AG10803 (cell line): Measurements from ENCODE around the gene PSMB8.
A peak's percentile ranks its signal among the peaks of the same experiment; 100 is the strongest.

Experiments
- DNase-seq: peaks from one replicate; pipeline ENCODE4 v3.0.0; 2010; ENCODE audit warnings: low read depth
- H3K4me3 ChIP-seq: 2 replicates; pipeline ENCODE4 v1.5.1; 2011; ENCODE audit warnings: mild to moderate bottlenecking, low read length, control low read depth
- TF ChIP-seq, protein P1 (sequence below): conservative IDR thresholded peaks from 2 replicates; pipeline ENCODE4 v1.5.1; 2011; ENCODE audit warnings: mild to moderate bottlenecking, low read length, control low read depth, inconsistent platforms

The PSMB8 gene

DNA sequence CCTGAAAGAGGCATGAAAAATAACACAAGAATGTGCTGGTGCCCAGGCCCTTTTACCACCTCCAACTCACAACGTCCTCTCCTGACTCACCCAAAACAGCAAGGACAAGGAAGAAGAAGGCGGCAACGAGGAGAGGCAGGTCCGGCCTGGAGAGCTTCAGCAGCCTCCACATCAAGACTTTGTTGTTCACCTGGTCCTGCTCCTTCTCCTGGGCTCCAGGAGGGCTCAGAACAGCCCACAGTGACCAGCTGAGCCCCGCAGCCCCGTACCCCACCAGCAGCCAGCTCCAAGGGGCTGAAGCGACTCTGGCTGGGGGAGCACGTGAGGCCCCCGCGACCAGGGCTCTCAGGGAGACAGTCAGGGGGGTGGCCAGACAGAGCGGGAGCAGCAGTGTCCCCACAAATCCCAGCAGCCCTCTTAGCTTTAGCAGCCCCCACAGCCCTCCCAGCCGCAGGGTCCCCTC, 6.2 kb downstream of the PSMB8 start:
- peak overlapping the region; percentile 94 for H3K4me3 ChIP-seq
- DNase-seq, result no peak
- TF ChIP-seq, protein P1, sequence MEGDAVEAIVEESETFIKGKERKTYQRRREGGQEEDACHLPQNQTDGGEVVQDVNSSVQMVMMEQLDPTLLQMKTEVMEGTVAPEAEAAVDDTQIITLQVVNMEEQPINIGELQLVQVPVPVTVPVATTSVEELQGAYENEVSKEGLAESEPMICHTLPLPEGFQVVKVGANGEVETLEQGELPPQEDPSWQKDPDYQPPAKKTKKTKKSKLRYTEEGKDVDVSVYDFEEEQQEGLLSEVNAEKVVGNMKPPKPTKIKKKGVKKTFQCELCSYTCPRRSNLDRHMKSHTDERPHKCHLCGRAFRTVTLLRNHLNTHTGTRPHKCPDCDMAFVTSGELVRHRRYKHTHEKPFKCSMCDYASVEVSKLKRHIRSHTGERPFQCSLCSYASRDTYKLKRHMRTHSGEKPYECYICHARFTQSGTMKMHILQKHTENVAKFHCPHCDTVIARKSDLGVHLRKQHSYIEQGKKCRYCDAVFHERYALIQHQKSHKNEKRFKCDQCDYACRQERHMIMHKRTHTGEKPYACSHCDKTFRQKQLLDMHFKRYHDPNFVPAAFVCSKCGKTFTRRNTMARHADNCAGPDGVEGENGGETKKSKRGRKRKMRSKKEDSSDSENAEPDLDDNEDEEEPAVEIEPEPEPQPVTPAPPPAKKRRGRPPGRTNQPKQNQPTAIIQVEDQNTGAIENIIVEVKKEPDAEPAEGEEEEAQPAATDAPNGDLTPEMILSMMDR, result no peak

DNA sequence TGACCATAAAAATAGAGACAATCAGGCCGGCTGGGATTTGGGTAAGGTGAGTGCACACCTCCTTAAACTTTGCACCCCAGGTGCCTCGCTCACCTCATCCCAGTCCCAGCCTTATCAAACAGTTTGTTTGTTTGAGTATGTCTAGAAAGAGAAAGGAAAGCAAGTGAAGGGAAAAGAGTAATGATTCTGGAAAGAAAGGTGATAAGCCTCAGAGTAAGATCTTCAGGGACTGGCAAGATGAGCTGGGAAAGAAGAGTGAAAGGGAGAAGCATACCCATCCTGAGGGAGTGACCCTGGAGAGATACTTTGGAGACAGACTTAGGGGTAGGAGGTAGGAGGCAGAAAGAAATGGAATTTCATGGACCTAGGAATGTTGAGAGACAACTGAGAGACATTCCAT, 7.0 kb downstream of the PSMB8 start:
- TF ChIP-seq, protein P1, result no peak

DNA sequence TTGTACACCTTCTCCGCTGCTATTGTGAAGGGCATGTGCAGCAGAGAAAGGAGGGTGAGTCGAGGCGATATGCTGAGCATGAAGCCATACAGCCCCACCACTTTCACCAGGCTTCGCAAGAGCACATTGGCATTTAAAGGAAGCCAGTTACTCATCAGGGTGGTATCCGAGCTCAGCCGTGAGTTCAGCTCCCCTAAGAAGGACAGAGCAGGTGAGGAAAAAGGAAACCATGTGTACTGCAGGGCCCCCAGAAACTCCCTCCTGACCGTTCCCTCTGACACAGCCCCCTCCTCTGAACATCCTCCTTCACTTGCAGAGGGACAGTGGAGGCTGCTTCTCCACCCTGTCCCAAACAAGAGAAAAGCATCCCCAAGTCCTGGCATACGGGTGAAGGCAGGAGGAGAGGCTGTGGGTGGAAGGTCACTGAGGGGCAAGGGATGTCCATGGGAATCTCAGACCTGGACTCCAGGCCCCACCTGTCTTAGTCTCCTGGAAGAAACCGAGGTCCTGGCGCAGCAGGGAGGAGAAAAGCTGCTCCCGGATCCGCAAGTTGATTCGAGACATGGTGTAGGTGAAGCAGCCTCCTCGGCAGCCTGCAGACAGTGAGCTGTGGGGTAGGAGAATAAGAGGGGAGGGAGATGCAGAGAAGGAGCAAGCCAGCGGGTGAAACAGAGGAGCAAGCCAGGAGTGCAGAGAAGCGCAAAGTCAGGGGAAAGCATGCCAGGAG, 8.5 kb downstream of the PSMB8 start:
- DNase-seq, result no peak
- no peak overlapping the region for H3K4me3 ChIP-seq
- TF ChIP-seq, protein P1, result no peak

More for the DNA sequence above, 7.0 kb downstream of the PSMB8 start:
- no peak overlapping the region for H3K4me3 ChIP-seq
- no peak for DNase-seq

DNA sequence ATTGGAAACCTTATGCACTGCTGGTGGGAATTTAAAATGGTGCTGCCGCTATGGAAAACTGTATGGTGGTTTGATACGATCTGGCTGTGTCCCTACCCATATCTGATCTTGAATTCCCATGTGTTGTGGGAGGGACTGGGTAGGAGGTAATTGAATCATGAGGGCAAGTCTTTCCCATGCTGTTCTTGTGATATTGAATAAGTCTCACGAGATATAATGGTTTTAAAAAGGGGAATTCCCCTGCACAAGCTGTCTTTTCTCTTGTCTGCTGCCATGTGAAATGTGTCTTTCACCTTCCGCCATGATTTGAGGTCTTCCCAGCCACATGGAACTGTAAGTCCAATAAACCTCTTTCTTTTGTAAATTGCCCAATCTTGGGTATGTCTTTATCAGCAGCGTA, 10.2 kb downstream of the PSMB8 start:
- no peak for DNase-seq
- TF ChIP-seq, protein P1, result no peak
- no peak overlapping the region for H3K4me3 ChIP-seq

DNA sequence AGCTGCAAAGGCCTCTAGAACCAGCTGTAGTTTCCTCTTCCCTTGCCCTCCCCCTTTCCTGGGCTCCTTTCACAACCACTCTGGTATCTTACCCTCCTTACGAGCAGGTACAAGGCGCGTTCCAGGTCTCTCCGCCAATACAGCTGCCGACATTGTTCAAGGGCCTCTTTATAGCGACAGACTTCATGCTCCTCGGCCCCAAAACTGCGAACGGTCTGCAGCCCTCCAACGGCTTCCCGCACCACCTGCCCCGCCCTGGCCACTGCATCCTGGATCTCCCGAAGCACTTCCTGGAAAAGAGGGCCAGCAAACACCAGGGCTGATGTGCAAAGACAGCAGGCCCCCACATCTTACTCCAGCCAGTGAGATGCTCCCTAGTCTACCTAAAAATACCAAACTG, 11.3 kb downstream of the PSMB8 start:
- H3K4me3 ChIP-seq, result no peak overlapping the region
- TF ChIP-seq, protein P1, result no peak
- DNase-seq, result no peak

DNA sequence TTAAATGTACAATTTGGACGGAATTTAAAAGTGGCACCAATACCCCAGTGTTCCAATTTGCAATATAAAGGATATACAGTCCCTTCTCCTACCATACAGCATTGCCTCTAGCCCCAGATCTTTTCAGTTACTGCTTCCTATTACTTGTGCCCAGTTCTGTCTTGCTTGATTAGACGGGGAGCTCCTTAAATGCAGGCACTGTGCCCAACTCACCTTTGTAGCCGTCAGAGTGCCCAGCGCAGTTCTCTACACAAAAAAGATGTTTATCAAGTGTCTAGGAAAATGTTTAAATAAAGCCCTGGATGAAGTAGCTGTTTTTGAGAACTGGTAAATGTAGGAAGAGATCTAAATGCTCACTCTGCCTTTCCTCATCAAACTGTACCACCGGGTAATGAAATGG, 12.9 kb downstream of the PSMB8 start:
- TF ChIP-seq, protein P1, result no peak
- H3K4me3 ChIP-seq, result no peak overlapping the region
- DNase-seq, result no peak

DNA sequence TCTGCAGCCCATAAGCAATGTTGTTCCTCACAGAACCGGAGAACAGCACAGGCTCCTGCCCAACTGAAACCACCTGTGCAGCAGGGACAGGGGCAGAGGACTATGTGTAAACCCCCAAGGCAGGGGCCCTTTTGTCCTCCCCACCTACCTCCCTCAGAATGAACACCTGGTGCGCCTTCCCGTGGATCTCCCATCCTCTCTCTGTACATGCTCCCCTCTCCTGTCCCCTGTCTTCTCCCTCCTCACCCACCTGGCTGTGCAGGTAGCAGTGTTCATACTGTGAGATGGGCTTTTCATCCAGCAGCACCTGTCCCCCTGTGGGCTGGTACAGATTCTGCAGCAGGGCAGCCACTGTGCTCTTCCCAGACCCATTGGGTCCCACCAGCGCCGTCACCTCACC, 13.8 kb downstream of the PSMB8 start:
- TF ChIP-seq, protein P1, result no peak
- no peak for DNase-seq
- H3K4me3 ChIP-seq, result no peak overlapping the region
